Stimulated activated CD8-positive, alpha-beta memory T cell treated with anti-CD3 and anti-CD28 coated beads, Interleukin-15, amount 100 ng/mL, for 4 hours (primary cell): Measurements from ENCODE around the gene MPDZ.

Source experiments
- DNase-seq, 2 donors: peaks; one replicate each; pipeline ENCODE4 v3.0.0-alpha.2; 2020; ENCODE audit warnings: low read depth in 2 of 2

The MPDZ gene

GRCh38 chr9:13140843-13141592 lies 138.5 kb downstream of the MPDZ start:
- DNase-seq, result no peak

GRCh38 chr9:13139641-13140171 lies 139.8 kb downstream of the MPDZ start:
- no peak for DNase-seq

DNA sequence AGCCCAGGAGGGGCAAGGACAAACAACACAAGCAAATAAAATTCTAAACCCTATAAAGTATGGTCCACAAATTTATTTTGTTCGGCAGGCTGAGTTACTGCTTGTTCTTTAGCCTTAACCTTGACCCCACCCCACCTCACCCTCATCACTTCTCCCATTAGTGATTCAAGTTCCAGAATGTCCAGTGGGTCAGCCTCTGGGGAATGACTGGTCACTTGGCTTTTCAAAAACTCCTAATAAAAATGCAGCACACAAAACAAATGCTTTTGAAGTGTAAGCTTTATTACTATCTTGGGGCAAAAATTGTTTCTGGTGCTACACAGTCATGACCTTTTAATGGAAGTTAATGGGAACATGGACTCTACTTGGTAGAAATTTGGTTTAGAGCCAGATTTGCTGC lies 142.1 kb downstream of the MPDZ start:
- no peak for DNase-seq

DNA sequence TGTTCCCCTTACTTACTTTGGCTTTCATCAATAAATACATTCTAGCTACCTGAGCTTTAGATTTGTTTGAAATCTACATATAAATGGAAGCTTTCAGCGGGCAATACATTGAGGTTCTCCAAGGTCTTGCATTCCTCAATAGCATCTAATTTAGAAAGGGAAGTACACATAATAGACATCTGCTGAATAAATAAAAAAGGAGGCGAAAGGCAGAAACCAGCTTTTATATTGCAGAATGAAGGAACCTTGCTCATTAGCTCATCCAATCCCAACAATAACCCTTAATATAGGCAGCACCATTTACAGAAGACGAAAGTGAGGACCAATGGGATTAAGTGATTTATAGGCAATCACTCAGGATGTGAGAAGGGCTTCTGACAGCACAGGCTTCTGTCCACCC lies 147.5 kb downstream of the MPDZ start:
- DNase-seq, result no peak

DNA sequence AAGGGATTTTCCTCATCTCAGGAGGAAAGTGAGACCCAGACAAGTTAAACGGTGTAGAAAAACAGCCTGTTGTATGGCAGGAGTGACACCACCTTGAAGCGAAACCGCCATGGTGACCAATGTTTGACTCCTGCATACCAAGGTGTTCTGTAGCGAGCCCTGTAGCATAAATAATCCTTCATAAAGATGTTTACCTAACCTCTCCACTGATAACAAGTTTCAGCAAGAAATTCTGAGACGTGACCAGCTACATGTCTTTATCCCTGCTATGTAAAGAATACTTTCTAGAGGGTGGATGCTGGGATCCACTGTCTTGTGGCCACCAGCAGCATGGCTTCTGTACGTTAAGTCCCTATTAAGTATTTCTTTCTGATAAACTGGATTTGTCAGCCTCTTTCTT lies 148.1 kb downstream of the MPDZ start:
- no peak for DNase-seq

GRCh38 chr9:13128266-13128860 lies 151.1 kb downstream of the MPDZ start:
- DNase-seq, result no peak

DNA sequence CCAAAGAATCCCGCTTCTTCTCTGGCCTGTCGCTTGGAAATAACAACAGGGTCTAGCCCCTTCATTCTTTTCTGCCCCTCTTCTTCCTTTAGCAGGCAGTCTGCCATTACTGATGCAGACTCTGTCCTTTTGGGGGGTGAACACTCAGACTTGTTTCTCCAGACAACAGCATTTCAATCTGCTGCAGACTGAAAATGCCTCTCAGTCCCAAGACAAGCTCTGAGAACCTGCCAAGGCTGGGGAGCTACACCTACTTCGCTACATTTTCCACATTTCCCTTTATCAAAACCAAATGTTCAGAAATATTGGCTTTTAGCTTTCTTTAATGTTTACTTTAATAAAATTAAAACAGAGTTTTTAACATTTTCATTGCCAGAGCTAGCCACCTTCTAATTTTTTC lies 152.4 kb downstream of the MPDZ start:
- no peak for DNase-seq

GRCh38 chr9:13125261-13125660 lies 154.2 kb downstream of the MPDZ start:
- no peak for DNase-seq

- no peak for DNase-seq
Observed at GRCh38 chr9:13122756-13123369, 156.6 kb downstream of the MPDZ start.

GRCh38 chr9:13118313-13118712 lies 161.2 kb downstream of the MPDZ start:
- DNase-seq, result no peak

DNA sequence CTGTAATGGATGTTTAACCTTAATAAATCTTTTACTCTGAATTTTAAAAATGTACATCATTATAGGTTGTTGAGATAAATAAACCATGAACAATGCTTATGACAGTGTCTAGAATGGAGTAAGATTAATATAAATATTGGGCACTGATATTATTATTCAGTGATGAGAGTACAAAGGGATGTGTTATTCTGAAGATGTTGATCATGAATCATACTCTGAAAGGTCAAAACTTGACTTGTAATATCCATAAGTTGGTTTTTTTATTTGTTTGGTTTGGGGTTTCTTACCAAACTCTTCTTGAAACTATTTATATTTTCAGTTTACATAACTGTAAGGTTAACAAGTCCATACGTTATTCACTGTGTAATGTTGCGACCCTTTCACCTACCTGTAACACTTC lies 163.2 kb downstream of the MPDZ start:
- DNase-seq, result no peak

DNA sequence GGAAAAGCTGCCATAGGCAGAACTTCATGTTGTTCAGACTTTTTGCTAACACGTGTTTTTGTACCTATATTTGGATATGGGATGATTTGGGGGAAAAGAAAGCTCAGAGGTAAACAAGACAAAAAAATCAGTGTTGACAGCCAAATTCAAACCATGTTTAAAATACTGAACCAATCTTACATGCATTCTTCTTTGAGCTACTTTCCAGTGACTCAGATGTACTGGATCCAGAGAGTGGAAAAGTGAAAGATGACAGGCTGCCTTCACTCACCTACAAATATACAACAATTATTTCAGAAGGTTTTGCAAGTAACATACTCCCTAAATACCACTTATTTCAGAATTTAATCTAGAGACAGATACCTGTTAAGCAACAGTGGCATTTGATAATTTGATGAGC lies 165.7 kb downstream of the MPDZ start:
- no peak for DNase-seq

- no peak for DNase-seq
Observed at GRCh38 chr9:13113216-13113615, 166.3 kb downstream of the MPDZ start.

GRCh38 chr9:13111778-13112177 lies 167.7 kb downstream of the MPDZ start:
- no peak for DNase-seq

GRCh38 chr9:13110766-13111417 lies 168.6 kb downstream of the MPDZ start:
- DNase-seq, result no peak

DNA sequence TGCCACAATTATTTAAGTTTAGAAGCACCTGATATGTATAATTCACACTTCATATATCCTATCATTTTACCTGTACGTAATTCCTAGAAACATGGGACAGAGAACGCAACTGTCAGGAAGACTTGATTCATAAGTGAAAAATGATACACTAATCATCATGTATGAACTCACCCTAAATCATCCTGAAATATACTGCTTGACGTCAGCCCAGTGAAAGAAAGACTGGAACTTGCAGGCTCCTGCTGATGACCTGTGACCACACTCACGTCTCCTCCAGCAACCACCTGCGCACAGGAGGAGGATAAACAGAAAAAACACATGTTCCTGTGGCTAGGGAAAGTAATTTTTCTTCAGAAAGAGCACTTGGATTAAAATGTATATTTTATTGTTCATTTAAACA lies 169.7 kb downstream of the MPDZ start:
- DNase-seq, result no peak

DNA sequence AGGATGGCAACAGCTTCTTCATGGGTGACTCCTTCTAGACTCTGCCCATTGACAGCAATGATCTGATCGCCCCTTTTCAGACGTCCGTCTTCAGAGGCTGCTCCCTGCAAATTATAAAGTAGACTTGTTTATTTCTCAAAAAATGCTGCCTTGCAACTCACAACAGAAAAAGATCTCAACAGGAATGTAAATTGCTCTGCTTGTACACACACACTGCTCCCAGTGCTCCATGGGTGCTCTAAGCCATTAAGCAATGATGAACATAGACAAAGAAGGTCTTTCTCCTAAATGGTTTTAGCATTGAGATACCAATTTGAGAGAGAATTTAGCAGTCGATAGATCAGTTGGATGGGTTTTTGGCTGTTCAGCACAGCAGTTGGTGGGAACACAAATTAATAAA lies 172.5 kb downstream of the MPDZ start:
- no peak for DNase-seq

DNA sequence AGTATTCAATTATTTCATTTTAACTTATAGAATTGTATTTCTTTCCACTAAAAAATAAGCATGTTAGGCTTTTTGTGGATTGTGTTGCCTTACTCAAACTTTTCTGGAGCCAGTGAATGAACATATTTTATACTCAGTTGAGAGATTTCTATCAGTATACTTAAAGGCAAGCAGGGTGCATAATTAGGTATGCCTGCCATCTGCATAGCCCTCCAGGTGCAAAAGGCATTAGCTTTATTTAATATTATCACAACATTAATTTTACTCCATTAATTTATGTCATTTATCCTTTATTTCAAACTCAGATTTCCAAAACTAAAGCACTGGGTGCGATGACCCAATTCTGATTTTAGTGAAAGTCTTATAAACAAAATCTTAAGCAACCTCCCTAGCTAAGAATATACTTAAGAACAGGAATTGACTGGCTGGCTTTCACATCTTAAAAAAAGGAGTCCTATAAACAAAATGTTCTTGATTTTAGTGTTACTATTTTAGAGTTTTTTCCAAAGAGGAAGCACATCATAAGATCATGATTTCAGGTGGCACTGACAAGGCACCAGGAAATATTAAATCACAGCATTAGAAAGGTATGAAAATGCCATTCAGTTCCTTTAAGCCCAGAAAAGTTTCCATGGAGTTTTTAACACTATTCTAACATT lies 178.4 kb downstream of the MPDZ start:
- DNase-seq, result no peak

GRCh38 chr9:13095056-13095455 lies 184.4 kb downstream of the MPDZ start:
- DNase-seq, result no peak

GRCh38 chr9:13090628-13091027 lies 188.9 kb downstream of the MPDZ start:
- DNase-seq, result no peak

DNA sequence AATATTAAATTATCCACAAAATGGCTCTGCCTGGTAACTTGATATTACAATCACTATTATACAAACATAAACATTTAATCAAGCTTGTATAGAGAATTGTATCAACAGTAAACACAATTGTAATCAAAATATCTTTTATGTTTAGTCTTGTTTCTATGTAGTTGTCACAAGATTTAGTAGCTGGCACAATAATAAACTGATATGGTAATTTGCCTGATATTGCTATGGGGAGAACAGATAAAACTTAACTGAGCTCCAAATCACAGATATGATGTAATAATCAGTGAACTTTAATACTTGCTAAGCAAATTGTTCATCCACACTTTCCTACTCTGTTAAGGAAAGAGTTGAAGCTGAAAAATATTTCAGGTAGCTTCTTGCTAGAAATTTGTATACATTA lies 189.8 kb downstream of the MPDZ start:
- DNase-seq, result no peak
